GM18909 (cell line): ENCODE data around the gene TERT.
"Not testable (repeated sequence)": the region's sequence is repeated elsewhere in the genome, so short reads cannot be mapped to it uniquely, and the experiment has no call there.

Source experiments
- ATAC-seq: cut with Tn5 transposase; IDR thresholded peaks from one replicate; pipeline ENCODE4 v1.9.1; 2021; ENCODE audit warnings: mild to moderate bottlenecking; ENCODE audit not compliant: unreplicated experiment, poor library complexity

Gene TERT

DNA sequence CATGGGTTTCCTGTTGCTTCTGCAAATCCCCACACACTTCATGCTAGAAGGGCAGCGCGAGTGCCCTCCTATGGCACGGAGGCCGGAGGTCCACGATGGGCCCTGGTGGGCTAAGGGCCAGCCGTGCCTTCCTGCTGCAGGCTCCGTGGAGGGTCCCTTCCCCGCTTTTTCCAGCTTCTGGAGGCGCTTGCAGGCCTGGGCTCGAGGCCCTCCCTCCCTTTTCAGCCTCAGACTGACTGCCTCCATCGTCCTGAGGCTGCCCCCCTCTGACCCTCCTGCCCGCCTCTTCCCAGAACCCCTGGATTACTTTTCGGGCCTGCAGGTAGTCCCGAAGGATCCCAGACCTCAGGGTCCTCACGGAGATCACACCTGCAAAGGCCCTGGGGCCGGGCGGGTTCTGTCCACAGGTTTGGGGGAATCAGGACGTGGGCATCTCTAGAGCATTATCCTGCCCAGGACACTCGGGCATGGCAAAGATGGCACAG, 3.2 kb upstream of the TERT start:
- ATAC-seq, result no peak

DNA sequence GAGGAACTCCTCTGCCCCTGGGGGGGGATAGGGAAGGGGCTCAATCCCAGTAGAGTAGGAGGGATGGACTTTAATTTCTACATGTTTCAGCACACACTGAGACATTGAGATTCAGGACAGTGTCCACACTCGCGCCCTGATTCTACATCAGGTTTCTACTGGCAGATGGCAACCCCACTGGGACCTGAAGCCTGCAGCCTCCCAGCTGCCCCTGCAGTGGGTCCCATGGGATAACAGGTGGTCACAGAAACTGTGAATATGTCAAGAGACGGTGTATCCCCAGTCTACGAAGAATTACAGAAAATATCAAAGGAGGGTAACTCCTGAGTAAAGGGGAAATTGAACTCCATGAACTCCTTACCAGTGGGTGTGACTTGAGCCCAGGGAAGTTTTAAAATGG, 2.4 kb upstream of the TERT start:
- ATAC-seq, result no peak

- ATAC-seq, result no peak
Observed at GRCh38 chr5:1295650-1296037, 776 bp upstream of the TERT start.

DNA sequence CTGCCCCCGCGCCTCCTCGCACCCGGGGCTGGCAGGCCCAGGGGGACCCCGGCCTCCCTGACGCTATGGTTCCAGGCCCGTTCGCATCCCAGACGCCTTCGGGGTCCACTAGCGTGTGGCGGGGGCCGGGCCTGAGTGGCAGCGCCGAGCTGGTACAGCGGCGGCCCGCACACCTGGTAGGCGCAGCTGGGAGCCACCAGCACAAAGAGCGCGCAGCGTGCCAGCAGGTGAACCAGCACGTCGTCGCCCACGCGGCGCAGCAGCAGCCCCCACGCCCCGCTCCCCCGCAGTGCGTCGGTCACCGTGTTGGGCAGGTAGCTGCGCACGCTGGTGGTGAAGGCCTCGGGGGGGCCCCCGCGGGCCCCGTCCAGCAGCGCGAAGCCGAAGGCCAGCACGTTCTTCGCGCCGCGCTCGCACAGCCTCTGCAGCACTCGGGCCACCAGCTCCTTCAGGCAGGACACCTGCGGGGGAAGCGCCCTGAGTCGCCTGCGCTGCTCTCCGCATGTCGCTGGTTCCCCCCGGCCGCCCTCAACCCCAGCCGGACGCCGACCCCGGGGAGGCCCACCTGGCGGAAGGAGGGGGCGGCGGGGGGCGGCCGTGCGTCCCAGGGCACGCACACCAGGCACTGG, 548 bp downstream of the TERT start:
- no peak for ATAC-seq

DNA sequence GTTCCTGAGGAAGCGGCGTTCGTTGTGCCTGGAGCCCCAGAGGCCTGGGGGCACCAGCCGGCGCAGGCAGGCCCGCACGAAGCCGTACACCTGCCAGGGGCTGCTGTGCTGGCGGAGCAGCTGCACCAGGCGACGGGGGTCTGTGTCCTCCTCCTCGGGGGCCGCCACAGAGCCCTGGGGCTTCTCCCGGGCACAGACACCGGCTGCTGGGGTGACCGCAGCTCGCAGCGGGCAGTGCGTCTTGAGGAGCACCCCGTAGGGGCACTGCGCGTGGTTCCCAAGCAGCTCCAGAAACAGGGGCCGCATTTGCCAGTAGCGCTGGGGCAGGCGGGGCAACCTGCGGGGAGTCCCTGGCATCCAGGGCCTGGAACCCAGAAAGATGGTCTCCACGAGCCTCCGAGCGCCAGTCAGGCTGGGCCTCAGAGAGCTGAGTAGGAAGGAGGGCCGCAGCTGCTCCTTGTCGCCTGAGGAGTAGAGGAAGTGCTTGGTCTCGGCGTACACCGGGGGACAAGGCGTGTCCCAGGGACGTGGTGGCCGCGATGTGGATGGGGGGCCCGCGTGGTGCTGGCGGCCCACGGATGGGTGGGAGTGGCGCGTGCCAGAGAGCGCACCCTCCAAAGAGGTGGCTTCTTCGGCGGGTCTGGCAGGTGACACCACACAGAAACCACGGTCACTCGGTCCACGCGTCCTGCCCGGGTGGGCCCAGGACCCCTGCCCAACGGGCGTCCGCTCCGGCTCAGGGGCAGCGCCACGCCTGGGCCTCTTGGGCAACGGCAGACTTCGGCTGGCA, 1.3 kb downstream of the TERT start:
- ATAC-seq, result no peak

- no peak for ATAC-seq
Observed at GRCh38 chr5:1292846-1293415, 1.9 kb downstream of the TERT start.

DNA sequence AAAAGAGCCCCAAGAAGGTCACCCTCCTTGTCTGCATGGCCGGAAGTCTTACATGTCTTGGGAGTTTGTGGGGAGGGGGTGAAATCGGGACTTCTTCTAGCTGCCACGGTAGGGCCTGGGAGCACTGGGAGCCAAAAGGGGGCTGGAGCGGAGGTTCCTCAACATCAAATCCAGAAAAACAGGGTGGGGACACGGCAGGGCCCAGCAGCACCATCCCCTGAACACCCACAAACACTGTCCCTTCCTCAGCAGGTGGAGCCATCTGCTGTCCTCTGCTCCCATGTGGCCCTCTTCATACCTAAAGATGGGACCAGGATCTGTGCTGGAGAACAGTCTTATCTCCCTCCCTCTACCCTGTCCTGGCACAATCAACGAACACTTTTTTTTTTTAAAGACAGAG, 2.7 kb downstream of the TERT start:
- ATAC-seq, result no peak

GRCh38 chr5:1291611-1292080, 3.2 kb downstream of the TERT start:
- no peak for ATAC-seq

- ATAC-seq, result not testable (repeated sequence)
Observed at GRCh38 chr5:1290956-1291355, 3.9 kb downstream of the TERT start.

DNA sequence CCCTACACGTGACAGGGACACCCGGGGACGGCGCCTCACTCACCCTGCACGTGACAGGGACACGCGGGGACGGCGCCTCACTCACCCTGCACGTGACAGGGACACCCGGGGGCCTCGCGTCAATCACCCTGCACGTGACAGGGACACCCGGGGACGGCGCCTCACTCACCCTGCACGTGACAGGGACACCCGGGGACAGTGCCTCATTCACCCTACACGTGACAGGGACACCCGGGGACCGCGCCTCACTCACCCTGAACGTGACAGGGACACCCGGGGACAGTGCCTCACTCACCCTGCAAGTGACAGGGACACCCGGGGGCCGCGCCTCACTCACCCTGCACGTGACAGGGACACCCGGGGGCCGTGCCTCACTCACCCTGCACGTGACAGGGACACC, 5.3 kb downstream of the TERT start:
- ATAC-seq, result not testable (repeated sequence)

- no peak for ATAC-seq
Observed at GRCh38 chr5:1288439-1289335, 6.2 kb downstream of the TERT start.

- no peak for ATAC-seq
Observed at GRCh38 chr5:1285883-1286291, 9.0 kb downstream of the TERT start.

- ATAC-seq, result no peak
Observed at GRCh38 chr5:1285141-1285540, 9.7 kb downstream of the TERT start.

DNA sequence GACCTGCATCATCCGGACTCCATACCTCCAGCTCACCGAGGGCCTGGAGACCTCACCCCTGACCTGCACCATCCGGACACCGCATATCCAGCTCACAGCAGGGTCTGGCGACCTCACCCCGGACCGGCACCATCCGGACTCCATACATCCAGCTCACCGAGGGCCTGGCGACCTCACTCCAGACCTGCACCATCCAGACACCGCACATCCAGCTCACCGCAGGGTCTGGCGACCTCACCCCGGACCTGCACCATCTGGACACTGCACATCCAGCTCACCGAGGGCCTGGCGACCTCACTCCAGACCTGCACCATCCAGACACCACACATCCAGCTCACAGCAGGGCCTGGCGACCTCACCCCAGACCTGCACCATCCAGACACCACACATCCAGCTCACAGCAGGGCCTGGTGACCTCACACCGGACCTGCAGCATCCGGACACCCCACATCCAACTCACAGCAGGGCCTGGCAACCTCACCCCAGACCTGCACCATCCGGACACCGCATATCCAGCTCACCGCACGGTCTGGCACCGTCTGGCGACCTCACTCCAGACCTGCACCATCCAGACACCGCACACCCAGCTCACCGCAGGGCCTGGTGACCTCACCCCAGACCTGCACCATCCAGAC, 10.4 kb downstream of the TERT start:
- not testable (repeated sequence) for ATAC-seq

GRCh38 chr5:1283729-1284041, 11.2 kb downstream of the TERT start:
- not testable (repeated sequence) for ATAC-seq

DNA sequence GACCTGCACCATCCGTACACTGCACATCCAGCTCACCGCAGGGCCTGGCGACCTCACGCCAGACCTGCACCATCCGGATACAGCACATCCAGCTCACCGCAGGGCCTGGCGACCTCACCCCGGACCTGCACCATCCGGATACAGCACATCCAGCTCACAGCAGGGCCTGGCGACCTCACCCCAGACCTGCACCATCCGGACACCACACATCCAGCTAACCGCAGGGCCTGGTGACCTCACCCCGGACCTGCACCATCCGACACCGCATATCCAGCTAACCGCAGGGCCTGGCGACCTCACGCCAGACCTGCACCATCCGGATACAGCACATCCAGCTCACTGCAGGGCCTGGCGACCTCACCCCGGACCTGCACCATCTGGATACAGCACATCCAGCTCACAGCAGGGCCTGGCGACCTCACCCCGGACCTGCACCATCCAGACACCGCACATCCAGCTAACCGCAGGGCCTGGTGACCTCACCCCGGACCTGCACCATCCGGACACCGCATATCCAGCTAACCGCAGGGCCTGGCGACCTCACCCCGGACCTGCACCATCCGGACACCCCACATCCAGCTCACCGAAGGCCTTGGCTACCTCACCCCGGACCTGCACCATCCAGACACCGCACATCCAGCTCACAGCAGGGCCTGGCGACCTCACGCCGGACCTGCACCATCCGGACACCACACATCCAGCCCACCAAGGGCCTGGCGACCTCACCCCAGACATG, 11.7 kb downstream of the TERT start:
- ATAC-seq, result not testable (repeated sequence)

GRCh38 chr5:1282131-1282992, 12.5 kb downstream of the TERT start:
- ATAC-seq, result no peak

GRCh38 chr5:1281038-1281882, 13.6 kb downstream of the TERT start:
- ATAC-seq, result no peak
